GM18502 (cell line): ENCODE results near the gene MAL.

Source experiments
- ATAC-seq: cut with Tn5 transposase; IDR thresholded peaks from one replicate; pipeline ENCODE4 v1.9.1; 2021; ENCODE audit warnings: mild to moderate bottlenecking; ENCODE audit not compliant: unreplicated experiment, poor library complexity

Gene MAL

DNA sequence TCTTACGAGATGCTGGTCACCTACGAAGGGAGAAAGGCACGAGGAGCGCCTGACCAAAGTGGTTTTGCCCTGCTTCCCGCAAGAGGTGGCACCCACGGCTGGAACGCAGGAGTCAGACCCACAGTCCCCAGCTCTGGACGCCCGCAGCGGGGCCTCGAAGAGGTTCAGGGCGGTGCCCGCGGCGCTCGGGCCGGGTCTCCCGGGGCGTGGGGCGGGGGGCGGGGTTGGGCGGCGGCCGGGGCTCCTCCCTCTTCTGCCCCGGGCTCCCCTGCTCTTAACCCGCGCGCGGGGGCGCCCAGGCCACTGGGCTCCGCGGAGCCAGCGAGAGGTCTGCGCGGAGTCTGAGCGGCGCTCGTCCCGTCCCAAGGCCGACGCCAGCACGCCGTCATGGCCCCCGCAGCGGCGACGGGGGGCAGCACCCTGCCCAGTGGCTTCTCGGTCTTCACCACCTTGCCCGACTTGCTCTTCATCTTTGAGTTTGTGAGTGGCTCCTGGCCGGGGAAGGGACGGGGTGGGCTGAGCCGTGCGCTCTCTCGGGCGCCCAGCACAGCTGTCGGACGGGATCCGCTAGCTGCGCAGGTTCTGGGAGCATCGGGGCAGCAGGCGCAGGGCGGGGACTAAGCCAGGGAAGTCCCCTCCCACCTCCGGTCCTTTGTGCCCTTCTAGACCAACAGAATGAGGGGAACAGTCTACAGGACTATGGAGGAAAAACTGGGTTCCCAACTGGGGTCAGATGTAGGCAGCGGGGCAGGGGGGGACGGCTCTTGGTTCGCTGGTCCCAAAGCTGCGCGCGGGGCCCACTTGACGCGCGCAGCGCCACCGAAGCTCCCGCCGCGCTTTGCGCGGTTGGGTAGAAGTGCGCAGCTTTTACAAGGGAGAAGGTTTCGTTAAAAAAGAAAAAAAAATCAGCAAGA, at the start of gene MAL:
TSS of gene MAL (plus strand) at position 303 of the 914 bp plus-strand sequence. CDS start at position 388, 85 bp downstream.
- peak; percentile 36 for ATAC-seq

DNA sequence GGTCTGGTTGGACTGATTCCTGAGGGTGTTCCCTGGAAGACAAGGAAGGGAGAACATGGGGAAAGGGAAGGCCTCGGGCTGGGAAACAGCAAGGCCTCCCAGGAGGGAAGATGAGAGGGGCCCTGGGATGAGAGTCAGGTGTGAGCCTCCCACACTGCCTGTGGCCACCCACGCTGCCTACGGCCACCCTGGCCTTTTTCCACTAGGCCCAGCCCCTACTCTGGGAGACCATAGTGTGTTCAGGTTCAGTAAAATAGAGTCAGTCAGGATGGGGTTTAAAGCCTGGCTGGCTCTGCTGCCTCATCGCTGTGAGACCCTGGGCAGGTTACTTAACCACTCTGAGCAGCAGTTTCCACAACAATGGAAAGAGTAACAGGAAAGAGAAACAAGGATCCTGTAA, 47.7 kb upstream of the MAL start:
- no peak for ATAC-seq

DNA sequence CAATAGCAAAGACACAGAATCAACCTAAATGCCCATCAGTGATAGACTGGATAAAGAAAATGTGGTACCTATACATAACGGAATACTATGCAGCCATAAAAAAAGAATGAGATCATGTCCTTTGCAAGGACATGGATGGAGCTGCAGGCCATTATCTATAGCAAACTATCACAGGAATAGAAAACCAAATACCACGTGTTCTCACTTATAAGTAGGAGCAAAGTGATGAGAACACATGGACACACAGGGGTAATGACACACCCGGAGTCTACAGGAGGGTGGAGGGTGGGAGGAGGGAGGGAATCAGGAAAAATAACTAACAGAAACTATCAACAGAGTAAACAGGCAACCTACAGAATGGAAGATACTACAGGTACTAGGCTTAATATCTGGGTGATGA, 46.6 kb upstream of the MAL start:
- ATAC-seq, result no peak

GRCh38 chr2:94979406-94980375, 45.8 kb upstream of the MAL start:
- ATAC-seq, result no peak

DNA sequence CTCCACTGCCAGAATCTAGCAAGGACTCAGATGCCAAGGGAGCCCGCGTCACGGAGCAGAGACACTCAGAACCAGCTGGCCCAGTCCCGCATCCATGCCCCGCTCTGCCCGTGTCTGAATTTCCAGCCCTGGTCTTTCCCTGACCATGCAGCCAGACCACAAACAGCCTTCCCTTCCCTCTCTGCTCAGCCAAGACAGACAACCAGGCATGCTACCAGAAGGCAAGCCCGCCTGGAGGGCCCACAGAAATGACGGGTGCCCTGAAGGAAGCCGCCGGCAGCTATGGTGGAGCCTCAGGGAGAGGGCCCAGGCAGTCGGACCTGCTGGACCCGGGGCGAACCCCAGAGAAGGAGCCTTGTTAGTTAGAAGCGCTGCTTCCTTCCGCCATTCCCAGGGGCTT, 45.1 kb upstream of the MAL start:
- no peak for ATAC-seq

- ATAC-seq, result no peak
Measured at GRCh38 chr2:94982156-94982555, 43.4 kb upstream of the MAL start.

DNA sequence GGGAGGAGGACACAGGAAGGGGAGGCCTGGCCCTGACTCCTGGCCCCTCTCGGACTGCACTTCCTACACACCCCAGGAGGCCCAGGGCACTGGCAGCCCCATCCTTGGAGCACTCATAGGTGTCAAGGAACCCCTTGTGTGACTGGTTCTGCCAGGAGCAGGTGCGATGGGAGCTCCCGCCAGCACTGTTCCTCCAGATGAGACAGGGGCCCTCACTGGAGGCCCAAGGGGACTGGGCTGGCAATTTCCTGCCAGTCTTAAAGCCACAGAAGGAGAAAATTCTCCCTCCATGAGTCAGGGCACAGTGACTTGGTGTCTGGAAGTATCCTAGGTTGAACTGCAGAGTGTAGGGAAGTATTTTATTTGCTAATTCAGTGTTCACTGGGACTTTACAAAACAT, 42.8 kb upstream of the MAL start:
- ATAC-seq, result no peak

DNA sequence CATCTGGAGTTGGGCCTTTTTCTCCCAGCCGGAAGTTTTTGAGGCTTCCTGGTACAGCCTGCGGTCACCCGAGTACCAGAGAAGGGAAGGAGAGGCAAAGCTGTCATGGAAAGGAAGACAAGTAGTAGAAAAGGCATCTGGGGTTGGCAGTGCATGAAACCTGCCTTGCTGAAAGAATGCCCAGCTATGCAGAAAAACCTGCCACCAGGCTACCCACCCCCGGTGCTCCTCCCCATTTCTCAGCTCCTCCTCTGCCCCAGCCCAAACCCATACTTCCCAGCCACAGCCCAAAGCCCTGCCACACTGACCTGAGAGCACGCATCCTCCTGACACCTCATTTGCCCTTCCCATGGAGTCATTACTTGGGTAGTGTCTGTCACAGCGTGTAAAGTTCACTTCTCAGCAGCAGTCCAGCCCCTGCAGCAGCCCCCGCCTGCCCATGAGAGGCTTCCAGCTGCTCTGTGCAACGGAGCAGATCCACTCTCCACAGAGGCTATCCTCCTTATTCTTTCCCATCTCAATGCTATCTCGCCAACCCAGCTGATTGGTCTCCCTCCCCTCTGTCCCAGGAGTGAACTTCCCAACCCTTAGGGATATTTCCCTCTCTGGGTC, 40.4 kb upstream of the MAL start:
- ATAC-seq, result no peak

GRCh38 chr2:94985636-94986035, 39.9 kb upstream of the MAL start:
- ATAC-seq, result no peak

DNA sequence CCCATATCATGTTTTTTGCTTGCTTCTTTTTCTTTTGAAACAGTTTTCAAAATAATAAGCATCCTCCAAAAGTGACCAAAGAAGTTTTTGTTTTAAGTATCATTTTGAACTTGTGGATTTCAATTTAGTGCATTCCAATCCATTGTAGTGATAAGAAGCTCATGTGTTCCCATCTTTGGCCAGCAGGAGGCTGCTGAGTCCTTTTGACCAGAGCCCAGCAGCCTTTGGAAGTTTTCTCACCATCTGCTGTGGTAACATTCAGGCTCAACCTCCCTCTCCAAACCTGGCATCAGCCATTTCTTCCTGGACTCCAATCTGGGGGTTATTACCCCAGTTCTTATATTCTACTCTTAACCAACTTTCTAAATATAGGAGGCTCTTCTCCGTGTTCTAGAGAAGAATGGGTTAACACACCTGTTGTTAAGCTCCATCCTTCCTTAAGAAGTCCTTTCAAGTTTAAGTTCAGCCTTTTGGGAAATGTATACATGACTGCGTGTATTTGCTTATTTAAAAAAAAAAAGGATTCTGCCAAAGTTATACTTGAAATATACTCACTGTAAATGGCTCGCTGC, 39.0 kb upstream of the MAL start:
- ATAC-seq, result peak; percentile 95

- ATAC-seq, result no peak
Measured at GRCh38 chr2:94987074-94988020, 38.2 kb upstream of the MAL start.

- no peak for ATAC-seq
Measured at GRCh38 chr2:94990956-94991355, 34.6 kb upstream of the MAL start.

DNA sequence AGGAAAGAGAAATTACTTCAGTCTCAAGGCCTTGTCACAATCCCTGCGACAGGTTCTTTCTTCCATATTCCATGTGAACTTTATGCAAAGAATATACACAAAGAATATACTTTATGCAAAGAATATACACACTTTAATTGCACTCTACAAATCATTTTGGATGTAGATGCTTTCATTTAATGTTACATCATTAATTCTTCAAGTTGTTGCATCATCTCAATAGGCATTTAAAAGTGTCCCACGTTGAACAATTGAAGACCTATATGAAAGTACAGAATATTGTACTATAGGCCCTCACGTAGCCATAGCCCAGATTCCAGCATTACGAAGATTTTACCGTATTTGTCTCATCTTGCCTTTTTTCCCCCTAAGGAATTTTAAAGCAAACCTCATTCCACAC, 33.1 kb upstream of the MAL start:
- ATAC-seq, result no peak

- ATAC-seq, result no peak
Measured at GRCh38 chr2:94993176-94994062, 32.1 kb upstream of the MAL start.

DNA sequence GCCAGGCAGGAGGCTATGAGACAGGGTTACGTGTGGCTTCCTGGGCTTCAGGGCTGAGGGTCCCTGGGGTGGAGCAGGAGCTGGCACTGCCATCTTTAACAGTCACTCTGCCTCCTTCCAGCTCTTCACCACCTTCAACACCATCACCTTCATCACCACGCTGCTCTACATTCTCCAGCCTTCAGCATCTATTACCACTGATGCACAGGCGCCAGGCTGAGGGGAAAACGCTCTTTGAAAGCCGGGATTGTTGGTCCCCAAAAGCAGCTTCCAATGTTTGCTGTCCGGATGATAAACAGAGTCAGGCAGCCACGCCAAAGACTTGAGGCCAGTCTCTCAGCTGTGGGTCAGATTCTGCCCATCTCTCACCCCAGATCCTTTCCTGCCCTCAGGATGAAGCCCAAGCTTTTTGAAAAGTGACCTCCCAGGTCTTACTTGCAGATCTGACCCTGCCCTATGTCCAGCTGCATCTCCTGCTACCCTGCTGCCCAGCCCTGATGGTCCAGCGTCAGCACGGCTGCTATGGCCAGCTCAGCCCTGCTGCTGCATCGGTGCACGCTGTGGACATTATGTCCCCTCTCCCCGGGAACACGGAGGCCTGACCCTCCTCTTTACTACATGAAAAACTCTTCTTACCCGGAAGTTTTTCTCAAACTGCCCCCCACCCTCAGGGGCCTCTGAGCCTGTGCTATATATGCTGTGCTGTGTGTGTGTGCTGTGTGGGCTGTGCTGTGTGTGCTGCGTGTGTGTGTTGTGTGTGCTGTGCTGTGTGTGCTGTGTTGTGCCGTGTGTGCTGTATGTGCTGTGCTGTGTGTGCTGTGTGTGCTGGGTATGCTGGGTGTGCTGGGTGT, 31.2 kb upstream of the MAL start:
- ATAC-seq, result no peak

- no peak for ATAC-seq
Measured at GRCh38 chr2:94994914-94995552, 30.5 kb upstream of the MAL start.
